Erythroblast (primary cell): ENCODE results near the gene GMDS.

Source experiments
- GATA1 ChIP-seq: IDR thresholded peaks from 2 replicates; pipeline ENCODE4 v1.6.1; 2011; ENCODE audit warnings: low read depth, mild to moderate bottlenecking, control low read depth, low read length, moderate library complexity
- POLR2A ChIP-seq: IDR thresholded peaks from 2 replicates; pipeline ENCODE4 v1.6.1; 2011; ENCODE audit warnings: mild to moderate bottlenecking, low read length

GRCh38 chr6:1580109-1580508 lies 665.3 kb downstream of the GMDS start:
- TF ChIP-seq POLR2A (no peak), GATA1 (no peak)
